ENCODE data around the gene ENO3.
A peak's percentile ranks its signal among the peaks of the same experiment; 100 is the strongest.
"Not testable (repeated sequence)": the region's sequence is repeated elsewhere in the genome, so short reads cannot be mapped to it uniquely, and the experiment has no call there.

ENO3 gene

GRCh38 chr17:4950746-4951204 lies at the start of gene ENO3:
ENO3 (plus strand) TSS chr17:4951119; CDS start chr17:4951830, 711 bp downstream.
- DNase-seq = no peak

DNA sequence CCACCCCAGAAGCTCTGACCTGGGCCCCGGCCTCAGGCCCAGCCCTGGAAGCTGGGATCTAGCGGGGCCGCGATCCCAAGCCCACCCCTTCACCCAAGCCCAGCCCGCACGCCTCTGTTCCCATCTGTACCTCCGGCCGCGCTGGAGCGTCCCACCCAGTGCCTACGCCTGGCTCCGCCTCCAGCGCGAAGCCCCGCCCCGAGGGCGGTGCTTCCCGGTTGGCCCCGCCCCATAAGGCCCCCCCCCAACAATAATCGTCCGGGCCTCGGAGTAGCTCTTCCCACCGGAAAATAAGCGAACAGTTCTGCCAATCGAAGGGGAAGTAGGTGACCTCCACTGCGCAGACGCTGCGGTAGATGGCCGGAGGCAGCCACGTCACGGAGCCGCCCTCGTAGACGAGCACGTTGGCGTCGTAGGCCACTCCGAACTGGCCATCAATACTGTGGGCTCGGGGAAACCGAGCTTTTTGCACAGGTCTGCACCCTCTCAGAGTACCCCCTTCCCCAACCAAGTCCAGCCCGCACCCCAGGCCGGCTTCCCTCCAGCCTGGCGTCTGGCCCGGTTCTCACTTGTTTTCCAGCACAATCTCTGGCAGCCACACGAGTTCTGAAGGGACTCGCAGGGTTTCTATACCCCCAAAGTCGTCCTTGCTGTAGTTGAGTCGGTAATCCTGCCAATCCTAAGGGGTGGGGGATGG lies 49.1 kb upstream of the ENO3 start:
- DNase-seq = no peak

DNA sequence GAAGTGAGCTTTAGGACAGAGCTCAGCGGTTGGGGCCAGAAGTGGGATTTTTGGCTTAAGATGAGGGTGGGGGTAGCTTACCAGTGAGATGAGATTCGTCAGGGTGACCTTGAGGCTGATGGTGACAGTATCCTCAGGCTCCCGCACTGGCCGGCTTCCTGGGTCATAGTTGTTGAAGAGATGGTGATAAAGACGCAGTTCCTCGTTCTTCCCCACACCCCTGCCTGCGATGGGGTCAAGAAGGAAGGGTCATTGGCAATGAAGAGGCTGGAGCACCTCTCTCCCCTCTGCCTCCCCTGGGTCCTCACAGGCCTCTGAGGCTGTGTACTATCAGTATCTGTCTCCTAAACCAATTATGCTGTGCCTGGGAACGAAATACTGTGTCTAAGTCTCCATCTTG lies 48.4 kb upstream of the ENO3 start:
- no peak for DNase-seq

DNA sequence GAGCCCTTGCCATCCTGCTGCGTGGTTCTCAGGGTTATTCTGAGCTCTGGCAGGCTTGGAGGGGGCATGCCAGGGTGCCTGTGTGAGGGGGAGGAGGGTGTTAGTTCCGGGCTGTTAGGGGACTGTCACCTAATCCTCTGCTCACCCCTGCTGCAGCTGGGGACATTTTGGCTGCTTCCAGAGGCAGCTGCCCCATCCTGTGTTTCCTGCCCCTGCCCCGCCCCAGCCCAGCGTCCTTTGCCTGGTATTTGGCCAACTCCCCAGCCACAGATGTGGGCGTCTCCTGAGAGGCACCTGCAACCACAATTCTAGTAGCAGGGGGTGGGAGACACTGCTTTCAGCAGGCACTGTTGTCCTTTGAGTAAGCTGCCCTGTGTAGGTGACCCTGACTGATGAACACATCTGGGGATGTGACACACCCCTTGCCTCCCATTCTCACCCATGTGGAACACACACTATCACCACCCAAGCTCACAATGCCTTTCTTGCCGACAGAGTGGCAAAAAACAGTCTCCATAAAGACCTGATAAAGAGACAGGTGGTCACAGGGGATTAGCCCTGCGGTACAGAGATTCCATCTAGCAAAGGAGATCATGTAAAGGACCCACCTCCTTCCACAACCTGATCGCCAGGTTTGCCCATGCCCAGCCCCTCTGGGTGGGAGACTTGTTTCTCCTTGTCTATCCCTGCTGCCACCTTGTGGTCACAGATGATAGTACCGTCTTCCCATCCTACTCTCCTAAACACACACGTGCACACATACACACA lies 47.7 kb upstream of the ENO3 start, which contains the start of gene CHRNE:
Gene CHRNE (minus strand): TSS at position 48 of the 768 bp plus-strand sequence. CDS start 35 bp downstream, at position 13.
- DNase-seq = peak in 1 of 2 donors; percentile 48

DNA sequence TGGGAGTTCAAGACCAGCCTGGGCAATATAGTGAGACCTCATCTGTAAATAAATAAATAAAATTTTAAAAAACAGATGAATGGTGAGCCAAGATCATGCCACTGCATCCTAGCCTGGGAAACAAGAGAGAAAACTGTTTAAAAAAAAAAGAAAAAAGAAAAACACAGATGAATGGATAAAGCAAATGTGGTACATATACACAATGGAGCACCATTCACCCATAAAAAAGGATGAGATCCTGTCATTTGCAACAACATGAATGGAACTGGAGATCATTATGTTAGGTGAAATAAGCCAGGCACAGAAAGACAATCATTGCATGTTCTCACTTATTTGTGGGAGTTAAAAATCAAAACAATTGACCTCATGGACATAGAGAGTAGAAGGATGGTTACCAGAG lies 44.3 kb upstream of the ENO3 start:
- DNase-seq = not testable (repeated sequence)

GRCh38 chr17:4908301-4908700 lies 42.6 kb upstream of the ENO3 start:
- DNase-seq = no peak

- peak; percentile 80 to 81 for DNase-seq
Observed at GRCh38 chr17:4908711-4909496, 42.0 kb upstream of the ENO3 start.

GRCh38 chr17:4913994-4914393 lies 36.9 kb upstream of the ENO3 start:
- no peak for DNase-seq

DNA sequence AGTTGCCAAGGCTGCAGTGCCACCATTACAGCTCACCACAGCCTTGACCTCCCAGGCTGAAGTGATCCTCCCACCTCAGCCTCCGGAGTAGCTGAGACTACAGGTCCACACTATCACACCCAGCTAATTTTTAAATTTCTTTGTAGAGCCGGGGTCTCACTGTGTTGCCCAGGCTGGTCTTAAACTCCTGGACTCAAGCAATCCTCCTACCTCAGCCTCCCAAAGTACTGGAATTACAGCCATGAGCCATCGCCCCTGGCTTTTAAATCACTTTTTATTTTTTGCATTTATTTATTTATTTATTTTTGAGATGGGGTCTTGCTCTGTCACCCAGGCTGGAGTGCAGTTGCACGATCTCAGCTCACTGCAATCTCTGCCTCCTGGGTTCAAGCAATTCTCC lies 36.4 kb upstream of the ENO3 start:
- not testable (repeated sequence) for DNase-seq

DNA sequence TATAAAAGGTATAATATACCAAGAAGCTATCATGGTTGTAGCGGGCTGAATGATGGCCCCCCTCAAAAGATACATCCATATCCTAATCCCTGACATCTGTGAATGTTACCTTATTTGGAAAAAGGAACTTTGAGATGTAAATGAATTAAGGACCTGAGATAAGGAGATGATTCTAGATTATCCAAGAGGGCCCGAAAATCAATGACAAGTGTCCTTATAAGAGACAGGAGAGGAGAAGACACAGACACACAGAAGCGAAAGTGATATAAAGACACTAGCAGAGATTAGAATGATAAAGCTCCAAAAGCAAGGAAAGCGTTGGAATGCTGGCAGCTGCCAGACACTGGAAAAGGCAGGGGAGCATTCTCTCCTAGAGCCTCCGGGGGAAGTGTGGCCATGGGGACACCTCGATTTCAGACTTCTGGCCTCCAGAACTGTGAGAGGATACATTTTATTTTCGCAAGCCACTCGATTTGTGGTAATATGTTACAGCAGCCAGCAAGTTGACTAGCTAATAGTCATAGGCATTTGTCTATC lies 31.3 kb upstream of the ENO3 start:
- no peak for DNase-seq

GRCh38 chr17:4920351-4921048 lies 30.4 kb upstream of the ENO3 start:
- no peak for DNase-seq

DNA sequence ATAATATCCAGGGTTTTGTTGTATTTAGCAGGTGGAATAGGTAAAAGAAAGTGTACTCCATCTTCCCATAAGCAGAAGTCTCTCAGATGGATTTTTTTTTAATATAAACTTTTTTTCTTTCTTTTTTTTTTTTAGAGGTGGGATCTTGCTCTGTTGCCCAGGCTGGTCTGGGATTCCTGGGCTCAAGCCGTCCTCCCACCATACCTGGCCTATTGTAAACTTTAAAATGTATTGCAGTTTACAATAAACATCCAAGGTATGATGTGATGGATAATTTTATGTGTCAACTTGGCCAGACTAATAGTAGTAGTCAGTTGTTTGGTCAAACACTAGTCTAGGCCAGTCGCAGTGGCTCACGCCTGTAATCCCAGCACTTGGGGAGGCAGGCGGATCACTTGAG lies 29.6 kb upstream of the ENO3 start:
- no peak for DNase-seq

- DNase-seq = not testable (repeated sequence)
Observed at GRCh38 chr17:4926577-4927335, 24.2 kb upstream of the ENO3 start.

DNA sequence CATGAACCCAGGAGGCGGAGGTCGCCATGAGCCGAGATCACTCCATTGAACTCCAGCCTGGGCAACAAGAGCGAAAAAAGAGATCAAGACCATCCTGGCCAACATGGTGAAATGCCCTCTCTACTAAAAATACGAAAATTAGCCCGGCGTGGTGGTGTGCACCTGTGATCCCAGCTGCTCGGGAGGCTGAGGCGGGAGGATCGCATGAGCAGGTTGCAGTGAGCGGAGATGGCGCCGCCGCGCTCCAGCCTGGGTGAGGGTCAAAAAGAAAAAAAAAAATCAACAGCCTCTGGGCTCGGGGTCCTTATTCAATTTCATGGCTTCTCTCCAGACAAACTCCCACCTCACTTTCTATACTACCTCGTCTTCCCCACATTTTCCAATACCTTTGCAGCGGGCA lies 22.0 kb upstream of the ENO3 start:
- DNase-seq = no peak

DNA sequence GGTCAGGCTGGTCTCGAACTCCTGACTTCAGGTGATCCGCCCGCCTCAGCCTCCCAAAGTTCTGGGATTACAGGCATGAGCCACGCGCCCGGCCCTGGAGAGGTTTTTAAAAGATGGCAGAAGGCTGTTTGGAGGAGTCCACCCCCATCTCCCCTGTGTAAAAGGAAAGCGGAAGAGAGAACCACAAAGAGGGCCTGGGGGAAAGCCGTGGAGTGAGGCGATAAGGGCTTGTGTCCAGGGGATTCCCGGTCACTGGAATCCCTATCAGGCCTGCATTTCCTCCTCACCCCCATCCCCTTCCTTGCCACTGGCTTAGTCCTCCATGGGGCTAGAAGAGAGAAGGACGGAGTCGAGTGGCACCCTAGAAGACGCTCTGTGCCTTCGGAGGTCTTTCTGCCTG lies 19.0 kb upstream of the ENO3 start, which contains the start of gene GP1BA:
Gene GP1BA (plus strand): TSS at position 315 of the 400 bp plus-strand sequence. CDS start 328 bp downstream, outside the sequence.
- no peak for DNase-seq

DNA sequence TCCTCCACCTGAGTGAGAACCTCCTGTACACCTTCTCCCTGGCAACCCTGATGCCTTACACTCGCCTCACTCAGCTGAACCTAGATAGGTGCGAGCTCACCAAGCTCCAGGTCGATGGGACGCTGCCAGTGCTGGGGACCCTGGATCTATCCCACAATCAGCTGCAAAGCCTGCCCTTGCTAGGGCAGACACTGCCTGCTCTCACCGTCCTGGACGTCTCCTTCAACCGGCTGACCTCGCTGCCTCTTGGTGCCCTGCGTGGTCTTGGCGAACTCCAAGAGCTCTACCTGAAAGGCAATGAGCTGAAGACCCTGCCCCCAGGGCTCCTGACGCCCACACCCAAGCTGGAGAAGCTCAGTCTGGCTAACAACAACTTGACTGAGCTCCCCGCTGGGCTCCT lies 18.2 kb upstream of the ENO3 start:
- no peak for DNase-seq

DNA sequence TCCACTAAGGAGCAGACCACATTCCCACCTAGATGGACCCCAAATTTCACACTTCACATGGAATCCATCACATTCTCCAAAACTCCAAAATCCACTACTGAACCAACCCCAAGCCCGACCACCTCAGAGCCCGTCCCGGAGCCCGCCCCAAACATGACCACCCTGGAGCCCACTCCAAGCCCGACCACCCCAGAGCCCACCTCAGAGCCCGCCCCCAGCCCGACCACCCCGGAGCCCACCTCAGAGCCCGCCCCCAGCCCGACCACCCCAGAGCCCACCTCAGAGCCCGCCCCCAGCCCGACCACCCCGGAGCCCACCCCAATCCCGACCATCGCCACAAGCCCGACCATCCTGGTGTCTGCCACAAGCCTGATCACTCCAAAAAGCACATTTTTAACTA lies 17.3 kb upstream of the ENO3 start:
- DNase-seq = no peak

DNA sequence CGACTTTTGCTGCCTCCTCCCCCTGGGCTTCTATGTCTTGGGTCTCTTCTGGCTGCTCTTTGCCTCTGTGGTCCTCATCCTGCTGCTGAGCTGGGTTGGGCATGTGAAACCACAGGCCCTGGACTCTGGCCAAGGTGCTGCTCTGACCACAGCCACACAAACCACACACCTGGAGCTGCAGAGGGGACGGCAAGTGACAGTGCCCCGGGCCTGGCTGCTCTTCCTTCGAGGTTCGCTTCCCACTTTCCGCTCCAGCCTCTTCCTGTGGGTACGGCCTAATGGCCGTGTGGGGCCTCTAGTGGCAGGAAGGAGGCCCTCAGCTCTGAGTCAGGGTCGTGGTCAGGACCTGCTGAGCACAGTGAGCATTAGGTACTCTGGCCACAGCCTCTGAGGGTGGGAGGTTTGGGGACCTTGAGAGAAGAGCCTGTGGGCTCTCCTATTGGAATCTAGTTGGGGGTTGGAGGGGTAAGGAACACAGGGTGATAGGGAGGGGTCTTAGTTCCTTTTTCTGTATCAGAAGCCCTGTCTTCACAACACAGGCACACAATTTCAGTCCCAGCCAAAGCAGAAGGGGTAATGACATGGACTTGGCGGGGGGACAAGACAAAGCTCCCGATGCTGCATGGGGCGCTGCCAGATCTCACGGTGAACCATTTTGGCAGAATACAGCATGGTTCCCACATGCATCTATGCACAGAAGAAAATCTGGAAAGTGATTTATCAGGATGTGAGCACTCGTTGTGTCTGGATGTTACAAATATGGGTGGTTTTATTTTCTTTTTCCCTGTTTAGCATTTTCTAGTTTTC lies 16.5 kb upstream of the ENO3 start:
- no peak for DNase-seq

DNA sequence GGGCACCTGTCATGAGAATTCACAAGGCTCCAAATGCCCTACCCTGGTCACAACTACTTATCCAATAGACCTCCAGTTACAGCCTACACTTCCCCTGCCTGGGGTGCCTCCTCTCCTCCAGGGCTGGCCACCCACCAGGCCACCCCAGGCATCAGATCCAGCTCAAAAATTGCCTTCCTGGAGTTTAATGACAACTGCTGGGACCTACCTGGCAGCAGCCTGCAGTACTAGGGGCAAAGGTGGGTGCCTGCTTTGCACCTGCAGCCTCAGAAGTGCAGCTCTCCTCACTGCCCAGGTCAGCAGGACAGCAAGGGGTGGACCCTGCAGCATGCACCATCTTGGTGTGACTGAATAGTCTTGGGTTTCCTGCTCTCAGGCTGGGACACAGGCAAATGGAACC lies 15.3 kb upstream of the ENO3 start:
- DNase-seq = no peak

GRCh38 chr17:4936436-4936835 lies 14.5 kb upstream of the ENO3 start:
- DNase-seq = no peak

- DNase-seq = no peak
Observed at GRCh38 chr17:4937553-4937952, 13.4 kb upstream of the ENO3 start.
